ENCODE measurements around the gene TPM3.
"Not testable (repeated sequence)": the region's sequence is repeated elsewhere in the genome, so short reads cannot be mapped to it uniquely, and the experiment has no call there.

Gene TPM3

GRCh38 chr1:154170547-154171222, 21.2 kb downstream of the TPM3 start:
- DNase-seq (ENCODE audit: extremely low read depth in 1 of 2, low read depth in 1 of 2), result peak in 1 of 2 donors; percentile 56

- no peak for DNase-seq (ENCODE audit: extremely low read depth in 1 of 2, low read depth in 1 of 2)
Observed at GRCh38 chr1:154167461-154167860, 24.4 kb downstream of the TPM3 start.

- no peak for DNase-seq (ENCODE audit: extremely low read depth in 1 of 2, low read depth in 1 of 2)
Observed at GRCh38 chr1:154166207-154166606, 25.7 kb downstream of the TPM3 start.

GRCh38 chr1:154159554-154159953, 32.3 kb downstream of the TPM3 start:
- no peak for DNase-seq (ENCODE audit: extremely low read depth in 1 of 2, low read depth in 1 of 2)

- DNase-seq (ENCODE audit: extremely low read depth in 1 of 2, low read depth in 1 of 2), result no peak
Observed at GRCh38 chr1:154158307-154159125, 33.4 kb downstream of the TPM3 start.

GRCh38 chr1:154157520-154158306, 34.2 kb downstream of the TPM3 start:
- peak; percentile 32 to 74 for DNase-seq (ENCODE audit: extremely low read depth in 1 of 2, low read depth in 1 of 2)

GRCh38 chr1:154155251-154155650, 36.6 kb downstream of the TPM3 start:
- no peak for DNase-seq (ENCODE audit: extremely low read depth in 1 of 2, low read depth in 1 of 2)

GRCh38 chr1:154154534-154155191, 37.2 kb downstream of the TPM3 start, which contains the start of gene NUP210L:
Gene NUP210L (minus strand): TSS chr1:154155073.
- DNase-seq (ENCODE audit: extremely low read depth in 1 of 2, low read depth in 1 of 2), result no peak

- DNase-seq (ENCODE audit: extremely low read depth in 1 of 2, low read depth in 1 of 2), result no peak
Observed at GRCh38 chr1:154154053-154154452, 37.8 kb downstream of the TPM3 start.

GRCh38 chr1:154151311-154151710, 40.6 kb downstream of the TPM3 start:
- DNase-seq (ENCODE audit: extremely low read depth in 1 of 2, low read depth in 1 of 2), result no peak

- DNase-seq (ENCODE audit: extremely low read depth in 1 of 2, low read depth in 1 of 2), result no peak
Observed at GRCh38 chr1:154148807-154149206, 43.1 kb downstream of the TPM3 start.

GRCh38 chr1:154147505-154147904, 44.4 kb downstream of the TPM3 start:
- not testable (repeated sequence) for DNase-seq (ENCODE audit: extremely low read depth in 1 of 2, low read depth in 1 of 2)

GRCh38 chr1:154145986-154146385, 45.9 kb downstream of the TPM3 start:
- DNase-seq (ENCODE audit: extremely low read depth in 1 of 2, low read depth in 1 of 2), result no peak

GRCh38 chr1:154142358-154142757, 49.5 kb downstream of the TPM3 start:
- no peak for DNase-seq (ENCODE audit: extremely low read depth in 1 of 2, low read depth in 1 of 2)

GRCh38 chr1:154141240-154141639, 50.7 kb downstream of the TPM3 start:
- no peak for DNase-seq (ENCODE audit: extremely low read depth in 1 of 2, low read depth in 1 of 2)

GRCh38 chr1:154137888-154138287, 54.0 kb downstream of the TPM3 start:
- no peak for DNase-seq (ENCODE audit: extremely low read depth in 1 of 2, low read depth in 1 of 2)

GRCh38 chr1:154133256-154133655, 58.6 kb downstream of the TPM3 start:
- DNase-seq (ENCODE audit: extremely low read depth in 1 of 2, low read depth in 1 of 2), result no peak

GRCh38 chr1:154129391-154129970, 62.4 kb downstream of the TPM3 start:
- no peak for DNase-seq (ENCODE audit: extremely low read depth in 1 of 2, low read depth in 1 of 2)

- DNase-seq (ENCODE audit: extremely low read depth in 1 of 2, low read depth in 1 of 2), result not testable (repeated sequence)
Observed at GRCh38 chr1:154123205-154123604, 68.7 kb downstream of the TPM3 start.

GRCh38 chr1:154117642-154118041, 74.3 kb downstream of the TPM3 start:
- DNase-seq (ENCODE audit: extremely low read depth in 1 of 2, low read depth in 1 of 2), result no peak

Data from stimulated activated CD8-positive, alpha-beta memory T cell treated with anti-CD3 and anti-CD28 coated beads, Interleukin-7, amount 100 ng/mL, for 48 hours (primary cell).